GM21723 (cell line): ENCODE results near the gene AKT2.

Experiments
- ATAC-seq: cut with Tn5 transposase; IDR thresholded peaks from one replicate; pipeline ENCODE4 v1.9.1; 2021; ENCODE audit warnings: mild to moderate bottlenecking, moderate library complexity; ENCODE audit not compliant: unreplicated experiment

AKT2 gene

GRCh38 chr19:40274585-40275544, 10.3 kb downstream of the AKT2 start:
- ATAC-seq, result no peak

GRCh38 chr19:40273469-40274360, 11.4 kb downstream of the AKT2 start:
- ATAC-seq, result no peak

- ATAC-seq, result no peak
Measured at GRCh38 chr19:40272261-40272660, 12.9 kb downstream of the AKT2 start.

- ATAC-seq, result no peak
Measured at GRCh38 chr19:40271706-40272105, 13.4 kb downstream of the AKT2 start.

GRCh38 chr19:40270362-40271089, 14.6 kb downstream of the AKT2 start:
- no peak for ATAC-seq

DNA sequence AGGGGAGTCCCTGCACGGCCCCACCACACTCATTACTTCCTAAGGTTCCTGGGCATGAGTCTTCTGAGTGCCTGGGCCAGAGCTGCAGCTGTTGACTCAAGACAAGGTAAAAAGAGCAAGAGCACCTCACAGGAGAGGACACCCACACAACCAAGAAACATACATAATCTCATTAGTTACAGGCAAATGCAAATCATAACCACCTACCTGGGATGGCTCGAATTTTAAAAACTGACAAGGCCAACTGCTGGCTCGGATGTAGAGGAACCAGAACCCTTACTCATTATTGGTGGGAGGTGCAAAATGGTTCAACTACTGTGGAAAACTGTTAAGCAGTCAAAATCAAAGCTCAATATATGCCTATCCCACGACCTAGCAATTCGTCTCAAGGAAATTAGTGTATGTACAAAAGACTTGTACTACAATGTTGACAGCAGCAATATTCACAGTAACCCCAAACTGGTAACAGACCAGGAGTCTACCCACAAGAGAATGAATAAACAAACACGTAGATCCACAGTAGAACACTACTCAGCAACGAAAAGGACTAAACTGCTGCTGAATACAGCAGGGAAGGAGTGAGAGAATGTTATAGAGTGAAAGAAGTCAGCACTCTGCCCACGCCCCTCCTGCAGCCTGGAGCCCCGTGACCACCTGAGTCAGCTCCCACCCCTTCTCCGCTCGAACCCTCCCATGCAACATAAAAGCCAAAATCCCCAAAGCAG, 15.8 kb downstream of the AKT2 start:
- no peak for ATAC-seq

GRCh38 chr19:40267601-40267997, 17.5 kb downstream of the AKT2 start:
- no peak for ATAC-seq

GRCh38 chr19:40266912-40267600, 18.1 kb downstream of the AKT2 start:
- ATAC-seq, result no peak

- ATAC-seq, result no peak
Measured at GRCh38 chr19:40266119-40266518, 19.0 kb downstream of the AKT2 start.

- ATAC-seq, result no peak
Measured at GRCh38 chr19:40265763-40266099, 19.4 kb downstream of the AKT2 start.

DNA sequence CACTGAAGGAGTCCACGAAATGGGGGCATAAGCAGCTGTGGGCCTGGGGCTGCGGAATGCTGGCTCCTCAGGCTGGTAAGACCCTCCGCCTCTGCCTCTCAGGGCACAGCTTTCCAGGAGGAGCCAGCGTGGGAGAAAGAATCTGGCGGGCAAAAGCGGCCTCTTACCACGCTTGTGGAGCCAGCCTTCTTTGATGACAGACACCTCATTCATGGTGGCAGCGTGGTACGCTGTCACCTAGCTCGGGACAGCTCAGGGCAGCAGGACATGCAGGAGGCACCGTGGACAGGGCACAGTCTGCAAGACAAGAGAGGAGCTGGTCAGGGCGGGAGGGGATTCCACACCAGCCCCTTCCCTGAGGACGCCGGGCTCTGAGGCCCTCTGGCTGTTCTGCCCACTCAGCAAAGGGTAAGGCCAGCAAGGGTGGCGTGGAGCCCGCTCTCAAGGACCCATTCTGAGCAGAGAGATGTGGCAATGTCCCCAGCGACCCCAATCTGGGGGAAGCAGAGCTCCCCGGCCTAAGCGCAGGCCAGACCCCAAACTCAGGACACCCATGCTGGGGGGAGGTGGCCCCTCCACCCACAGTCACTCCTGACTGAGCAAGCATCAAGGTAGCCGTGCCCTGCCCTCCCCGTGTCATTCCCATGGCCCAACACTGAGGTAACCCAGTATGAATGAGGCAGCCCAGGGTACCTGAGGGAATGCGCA, 19.9 kb downstream of the AKT2 start:
- ATAC-seq, result no peak

DNA sequence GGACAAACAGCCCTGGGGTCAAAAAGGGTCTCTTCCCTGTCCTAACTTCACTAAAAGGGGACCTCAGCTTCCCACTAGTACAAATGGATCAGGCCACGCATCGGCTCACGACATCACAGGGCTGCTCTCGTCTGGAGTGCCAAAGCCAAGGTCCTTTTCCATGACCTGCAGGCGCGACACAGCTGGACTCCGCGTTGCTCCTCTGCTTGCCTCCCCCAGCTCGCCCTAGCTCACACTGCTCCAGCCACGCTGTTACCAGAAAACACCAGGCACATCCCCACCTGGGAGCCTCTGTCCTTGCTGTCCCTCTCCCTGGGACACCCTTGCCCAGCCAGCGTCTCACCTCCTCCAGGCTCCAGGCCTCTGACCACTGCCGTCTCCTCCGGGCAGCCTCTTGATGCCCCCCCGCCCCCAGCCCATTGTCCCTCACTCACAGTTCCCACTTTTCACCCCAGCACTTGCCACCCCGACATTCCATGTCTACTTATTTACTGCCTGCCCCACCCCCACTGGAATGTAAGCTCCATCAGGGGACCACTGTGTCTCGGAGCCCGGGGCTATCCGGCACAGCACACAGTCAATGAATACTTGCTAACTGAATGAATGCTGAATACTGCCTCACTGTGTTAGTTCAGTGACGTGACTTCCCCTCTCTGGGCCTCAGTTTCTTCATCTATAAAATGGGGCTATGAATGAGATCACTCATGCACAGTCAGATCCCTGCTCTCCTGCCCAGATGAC, 20.7 kb downstream of the AKT2 start:
- no peak for ATAC-seq

DNA sequence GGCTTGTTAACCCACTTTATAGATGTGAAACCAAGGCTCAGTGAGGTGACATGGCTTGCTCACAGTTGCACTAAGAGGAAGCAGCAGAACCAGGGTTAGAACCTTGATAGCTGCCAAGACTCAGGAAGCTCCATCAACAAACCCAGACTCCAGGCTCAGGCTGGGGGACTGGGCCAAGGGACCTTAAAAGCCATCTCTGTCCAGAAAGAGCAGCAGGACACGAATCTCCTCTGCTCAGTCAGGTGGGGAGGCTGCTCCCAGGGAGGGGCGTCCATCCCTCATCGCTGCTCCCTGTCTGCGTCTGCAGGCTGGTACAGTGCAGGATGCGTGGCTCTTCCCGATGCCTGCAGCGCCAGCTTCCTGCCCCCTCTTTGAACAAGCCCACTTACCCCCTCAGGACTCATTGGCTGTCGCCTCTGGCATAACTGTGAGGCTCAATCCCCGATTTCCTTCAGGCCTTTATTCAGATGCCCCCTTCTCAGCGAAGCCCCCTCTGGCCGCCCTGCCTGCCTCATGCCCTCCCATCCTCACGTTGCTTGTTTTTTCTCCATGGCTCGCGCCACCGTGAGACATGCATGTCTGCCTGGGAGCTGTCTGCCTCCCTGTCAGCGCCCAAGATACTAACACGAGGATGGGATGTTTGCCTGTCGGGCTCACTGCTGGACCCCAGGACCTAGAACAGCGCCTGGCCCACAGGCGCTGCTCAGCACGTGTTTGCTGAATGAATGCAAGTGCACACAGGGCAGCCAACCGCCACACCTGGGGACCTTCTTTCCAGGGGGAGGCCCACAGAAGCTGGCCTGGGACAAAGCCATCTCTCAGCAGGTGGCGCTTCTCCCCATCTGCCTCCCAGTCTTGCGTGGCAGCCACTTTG, 21.5 kb downstream of the AKT2 start:
- no peak for ATAC-seq

GRCh38 chr19:40262422-40262821, 22.7 kb downstream of the AKT2 start:
- no peak for ATAC-seq

DNA sequence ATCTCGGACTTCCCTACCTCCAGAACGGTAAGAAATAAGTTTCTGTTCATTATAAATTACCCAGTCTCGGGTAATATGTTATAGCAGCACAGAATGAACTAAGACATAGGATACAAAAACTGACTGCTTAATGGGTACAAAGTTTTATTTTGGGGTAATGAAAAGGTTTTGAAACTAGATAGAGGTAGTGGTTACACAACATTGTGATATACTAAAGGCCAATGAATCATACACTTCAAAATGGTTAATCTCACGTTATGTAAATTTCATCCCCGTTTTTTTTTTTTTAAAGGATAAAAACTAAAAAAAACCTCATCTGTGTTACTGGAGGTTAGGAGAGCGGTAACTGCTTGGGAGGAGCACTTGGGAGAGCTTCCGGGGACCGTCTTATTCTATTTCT, 23.5 kb downstream of the AKT2 start:
- no peak for ATAC-seq

- no peak for ATAC-seq
Measured at GRCh38 chr19:40257096-40257517, 28.0 kb downstream of the AKT2 start.

DNA sequence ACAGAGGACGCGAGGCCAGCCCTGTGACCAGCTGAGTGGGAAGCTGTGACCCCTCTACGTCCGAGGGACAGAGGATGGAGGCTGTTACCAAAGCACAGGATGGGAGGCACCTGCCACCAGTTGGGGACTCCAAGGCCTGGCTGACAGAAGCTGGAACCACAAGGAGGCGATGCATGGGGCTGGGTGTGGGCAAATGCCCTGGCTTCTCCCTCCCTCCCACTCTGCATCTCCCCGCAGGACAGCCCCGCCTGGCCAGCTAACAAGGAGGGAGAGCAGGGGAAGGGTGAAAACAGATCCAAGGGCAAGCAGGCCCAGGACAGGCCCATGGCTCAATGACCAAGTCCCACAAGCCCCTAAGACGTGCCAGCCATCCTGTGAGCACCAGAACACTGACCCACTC, 28.6 kb downstream of the AKT2 start:
- ATAC-seq, result no peak
